Measurements from ENCODE around the gene NAPSA. TPM values are rescaled to one million over a fixed set of nuclear protein-coding genes. Genes with fewer than 3 reads are reported as not detected.

Gene NAPSA
- total and polyA plus RNA-seq, 10 of the 15 experiments (the other 5 are each of a cell fraction or from before 2014, with no cell fraction given), result 6.7 to 45.4 (median 17.1) TPM

GRCh38 chr19:50341091-50341564 is 24.3 kb downstream of the NAPSA start (continued):
- TF ChIP-seq BCLAF1 (IDR thresholded peaks at IDR 0.05) (no peak), ATF3 (IDR thresholded peaks at IDR 0.05; ENCODE audit: borderline replicate concordance, extremely low read depth, low read depth, low read length) (no peak), RAD51 (IDR thresholded peaks at IDR 0.05) (peak; percentile 48; the same call in 1 of the 2 replicates), ZBTB33 (IDR thresholded peaks at IDR 0.05) (no peak), TCF3 (IDR thresholded peaks at IDR 0.05; ENCODE audit: borderline replicate concordance, insufficient read depth, low read depth, low read length) (peak; percentile 24; the same call in 1 of the 2 replicates), SUZ12 (IDR thresholded peaks at IDR 0.05; ENCODE audit: unreplicated experiment) (no peak), LARP7 (IDR thresholded peaks at IDR 0.05) (no peak), HCFC1 (IDR thresholded peaks at IDR 0.05; ENCODE audit: low read length) (no peak), TBL1XR1 (IDR thresholded peaks at IDR 0.05; ENCODE audit: low read depth, low read length) (peak; percentile 42; the same call in 1 of the 2 replicates), CREB1 (IDR thresholded peaks at IDR 0.05; ENCODE audit: low read depth) (peak; percentile 25; the same call in 1 of the 2 replicates), EED (IDR thresholded peaks at IDR 0.05; ENCODE audit: low read depth) (0 out of 2 replicates have a peak, but pooled peaks have one; percentile 27), ATF7 (IDR thresholded peaks at IDR 0.05; ENCODE audit: low read depth) (peak; percentile 67), CEBPB (IDR thresholded peaks at IDR 0.05; ENCODE audit: borderline replicate concordance in 1 of 2, low read depth in 2 of 2, low read length in 2 of 2) (no peak), RELA (IDR thresholded peaks at IDR 0.05; ENCODE audit: borderline replicate concordance, partially characterized antibody) (no peak), JUND (IDR thresholded peaks at IDR 0.05; ENCODE audit: low read depth, low read length) (peak; percentile 4; the same call in 1 of the 2 replicates), IRF3 (IDR thresholded peaks at IDR 0.05) (no peak), TARDBP (IDR thresholded peaks at IDR 0.05; ENCODE audit: borderline replicate concordance) (no peak), SKIL (IDR thresholded peaks at IDR 0.05; ENCODE audit: low read depth, poor library complexity, severe bottlenecking) (peak; percentile 99), HDGF (IDR thresholded peaks at IDR 0.05) (no peak), NRF1 (conservative IDR thresholded peaks at IDR 0.05; ENCODE audit: low read depth, low read length) (no peak), FOXM1 (IDR thresholded peaks at IDR 0.05; ENCODE audit: low read depth, low read length) (peak; percentile 72; the same call in 1 of the 2 replicates), ZNF217 (IDR thresholded peaks at IDR 0.05) (peak; percentile 22; the same call in 1 of the 2 replicates), SMC3 (IDR thresholded peaks at IDR 0.05; ENCODE audit: borderline replicate concordance, low read length) (no peak)

Measured in GM12878 (cell line).